H1 (cell line): ENCODE measurements around the gene WBP4.
"Not testable (repeated sequence)": the region's sequence is repeated elsewhere in the genome, so short reads cannot be mapped to it uniquely, and the experiment has no call there.

Experiments used
- CTCF ChIP-seq, 3 experiments: IDR thresholded peaks; 1 replicate in 2 of 3; 2 replicates in 1 of 3; pipeline versions ENCODE4 v1.5.1 to v1.6.1; 2011; ENCODE audit warnings: low read length in 3 of 3, mild to moderate bottlenecking in 3 of 3, inconsistent platforms in 2 of 3, low read depth in 1 of 3, moderate library complexity in 1 of 3; ENCODE audit not compliant: insufficient read depth in 1 of 3; ENCODE audit errors: control extremely low read depth in 1 of 3
- HDAC2 ChIP-seq, 2 experiments: fragments of 300-600 bp in 1 of 2; sonication (generic) in 1 of 2; IDR thresholded peaks; 2 replicates each; pipeline ENCODE4 v1.6.1; 2011 to 2012; ENCODE audit warnings: low read depth in 2 of 2, low read length in 2 of 2, mild to moderate bottlenecking in 2 of 2, moderate library complexity in 2 of 2, borderline replicate concordance in 1 of 2, inconsistent platforms in 1 of 2
- POLR2AphosphoS5 ChIP-seq: IDR thresholded peaks from 2 replicates; pipeline ENCODE4 v1.6.1; 2011; ENCODE audit warnings: low read depth, low read length

DNA sequence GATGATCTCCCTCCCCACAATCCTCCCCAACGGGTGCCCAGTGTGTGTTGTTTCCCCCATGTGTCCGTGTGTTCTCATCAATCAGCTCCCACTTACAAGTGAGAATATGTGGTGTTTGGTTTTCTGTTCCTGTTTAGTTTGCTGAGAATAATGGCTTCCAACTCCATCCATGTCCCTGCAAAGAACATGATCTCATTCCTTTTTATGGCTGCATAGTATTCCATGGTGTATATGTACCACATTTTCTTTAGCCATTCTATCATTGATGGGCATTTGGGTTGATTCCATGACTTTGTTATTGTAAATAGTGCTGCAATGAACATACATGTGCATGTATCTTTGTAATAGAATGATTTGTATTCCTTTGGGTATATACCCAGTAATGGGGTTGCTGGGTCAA lies 34.4 kb downstream of the WBP4 start:
- not testable (repeated sequence) for TF ChIP-seq CTCF (IDR thresholded peaks at IDR 0.05; ENCODE audit: control extremely low read depth in 1 of 3, insufficient read depth in 1 of 3, low read depth in 1 of 3, low read length in 3 of 3); HDAC2 (IDR thresholded peaks at IDR 0.05; ENCODE audit: borderline replicate concordance in 1 of 2, low read depth in 2 of 2, low read length in 2 of 2); POLR2AphosphoS5
